ENCODE results near the gene GULP1. TPM values are rescaled to one million over a fixed set of nuclear protein-coding genes. Genes with fewer than 3 reads are reported as not detected.

Gene GULP1
- total RNA-seq, 4 donors from 2014 or later, result 43.3 to 64.8 (median 50.3) TPM

GRCh38 chr2:188316342-188316741, 24.7 kb downstream of the GULP1 start:
- H3K27ac ChIP-seq, result no peak overlapping the region

GRCh38 chr2:188316791-188317423, 25.2 kb downstream of the GULP1 start:
- TF ChIP-seq POLR2AphosphoS5 (IDR thresholded peaks at IDR 0.05), result no peak
- no peak for TF ChIP-seq POLR2A (IDR thresholded peaks at IDR 0.05)
- TF ChIP-seq CTCF (IDR thresholded peaks at IDR 0.05), result no peak
- TF ChIP-seq EP300 (IDR thresholded peaks at IDR 0.05), result no peak
- 95 to 100% methylated on average over 1 to 4 of the region's 4 CpGs for WGBS, 2 donors (ENCODE audit: low coverage in 1 of 2)
- ATAC-seq, result no peak

More at GRCh38 chr2:188316342-188316741, 24.7 kb downstream of the GULP1 start:
- TF ChIP-seq POLR2A (IDR thresholded peaks at IDR 0.05), result no peak
- no peak for TF ChIP-seq EP300 (IDR thresholded peaks at IDR 0.05)
- TF ChIP-seq POLR2AphosphoS5 (IDR thresholded peaks at IDR 0.05), result no peak
- TF ChIP-seq CTCF (IDR thresholded peaks at IDR 0.05), result no peak
- Histone ChIP-seq H3K36me3 (no peaks in the 10 kb centered on the region), H3K27me3 (no peaks in the 10 kb centered on the region), H3K4me1 (no peaks in the 10 kb centered on the region), H3K4me3 (no peak overlapping the region), H3K9me3 (peaks cover 0 to 5% (median 0%) of the 10 kb centered on the region in 3 donors)
- ATAC-seq, result no peak
- 87 to 100% methylated on average over 1 of the region's 1 CpG for WGBS, 2 donors (ENCODE audit: low coverage in 1 of 2)

DNA sequence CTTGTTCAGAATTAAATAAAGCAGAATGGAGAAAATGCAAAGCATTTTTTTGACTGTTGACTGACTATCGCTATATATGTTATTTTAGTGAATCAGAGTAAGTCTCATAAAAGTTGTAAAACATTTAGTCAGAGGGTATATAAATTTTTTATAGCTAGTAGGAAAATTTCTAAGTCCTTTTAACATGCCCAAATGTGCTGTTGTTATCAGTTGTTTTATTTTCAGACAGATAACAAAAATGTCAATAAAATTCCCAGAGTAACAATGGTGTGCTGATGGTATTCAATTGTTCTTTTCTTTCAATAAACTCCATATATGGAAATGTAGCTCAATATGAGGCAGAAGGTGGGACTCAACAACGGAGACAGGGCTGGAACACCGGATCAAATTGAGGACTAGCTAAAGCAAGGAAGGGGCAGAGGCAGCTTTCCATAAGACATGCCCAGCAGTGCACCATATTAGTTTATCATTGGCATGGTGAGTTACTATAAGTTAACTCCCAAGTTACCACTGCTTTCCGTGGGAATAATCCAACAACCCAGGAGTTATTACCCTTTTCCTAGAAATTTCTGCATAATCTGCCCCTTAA, 26.6 kb downstream of the GULP1 start:
- peaks cover 0 to 5% (median 0%) of the 10 kb centered on the region in 3 donors for H3K9me3 ChIP-seq

More at GRCh38 chr2:188316791-188317423, 25.2 kb downstream of the GULP1 start:
- H3K4me3 ChIP-seq, result no peak overlapping the region
- no peaks in the 10 kb centered on the region for H3K27me3 ChIP-seq
- no peaks in the 10 kb centered on the region for H3K36me3 ChIP-seq
- peaks cover 0 to 5% (median 0%) of the 10 kb centered on the region in 3 donors for H3K9me3 ChIP-seq
- H3K4me1 ChIP-seq, result no peaks in the 10 kb centered on the region
- H3K27ac ChIP-seq, result no peak overlapping the region

DNA sequence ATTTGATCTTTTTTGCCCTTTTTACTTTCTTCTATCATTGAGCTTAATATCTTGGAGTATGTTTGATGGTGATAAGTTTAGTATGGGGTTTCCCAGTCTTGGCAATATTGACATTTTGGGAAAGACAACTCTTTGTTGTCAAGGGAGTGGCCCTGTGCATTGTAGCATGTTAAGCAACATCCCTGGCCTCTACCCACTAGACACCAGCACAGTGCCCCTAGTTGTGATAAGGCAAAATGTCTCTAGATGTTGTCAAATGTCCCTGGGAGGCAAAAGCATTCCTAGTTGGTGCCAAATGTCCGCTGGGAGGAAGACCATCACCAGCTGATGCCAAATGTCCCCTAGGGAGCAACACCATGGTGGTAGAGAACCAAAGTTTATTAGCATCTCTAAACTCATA, 28.2 kb downstream of the GULP1 start:
- H3K27me3 ChIP-seq, result no peaks in the 10 kb centered on the region
- 83 to 100% methylated on average over 1 of the region's 1 CpG for WGBS, 2 donors (ENCODE audit: low coverage in 1 of 2)
- TF ChIP-seq POLR2AphosphoS5 (IDR thresholded peaks at IDR 0.05) (no peak), EP300 (IDR thresholded peaks at IDR 0.05) (no peak)
- H3K36me3 ChIP-seq, result no peaks in the 10 kb centered on the region
- peaks cover 0 to 27% (median 2%) of the 10 kb centered on the region in 3 donors for H3K4me1 ChIP-seq
- H3K4me3 ChIP-seq, result no peak overlapping the region
- H3K27ac ChIP-seq, result no peak overlapping the region
- H3K9me3 ChIP-seq, result peaks cover 0 to 5% (median 0%) of the 10 kb centered on the region in 3 donors
- no peak for ATAC-seq

More for the DNA sequence above, 26.6 kb downstream of the GULP1 start:
- Histone ChIP-seq H3K4me1 (peaks cover 0 to 12% (median 0%) of the 10 kb centered on the region in 3 donors), H3K4me3 (no peak overlapping the region), H3K27me3 (no peaks in the 10 kb centered on the region), H3K27ac (no peak overlapping the region), H3K36me3 (no peaks in the 10 kb centered on the region)
- WGBS, 2 donors (ENCODE audit: low coverage in 1 of 2), result 90 to 100% methylated on average over 1 to 4 of the region's 4 CpGs
- ATAC-seq, result no peak
- no peak for TF ChIP-seq EP300 (IDR thresholded peaks at IDR 0.05)
- TF ChIP-seq POLR2A (IDR thresholded peaks at IDR 0.05), result no peak
- no peak for TF ChIP-seq CTCF (IDR thresholded peaks at IDR 0.05)
- no peak for TF ChIP-seq POLR2AphosphoS5 (IDR thresholded peaks at IDR 0.05)

GRCh38 chr2:188320861-188321260, 29.2 kb downstream of the GULP1 start:
- TF ChIP-seq EP300 (IDR thresholded peaks at IDR 0.05) (no peak), CTCF (IDR thresholded peaks at IDR 0.05) (no peak), POLR2A (IDR thresholded peaks at IDR 0.05) (no peak)
- no peak overlapping the region for H3K27ac ChIP-seq
- no peak overlapping the region for H3K4me3 ChIP-seq
- no peaks in the 10 kb centered on the region for H3K36me3 ChIP-seq
- H3K9me3 ChIP-seq, result peaks cover 0 to 5% (median 0%) of the 10 kb centered on the region in 3 donors
- WGBS, 2 donors (ENCODE audit: low coverage in 1 of 2), result 81 to 89% methylated on average over 2 of the region's 2 CpGs
- peaks cover 0 to 32% (median 2%) of the 10 kb centered on the region in 3 donors for H3K4me1 ChIP-seq
- no peaks in the 10 kb centered on the region for H3K27me3 ChIP-seq
- ATAC-seq, result no peak
